B cell (primary cell): ENCODE measurements around the gene B4GALNT3.

Experiments
- CTCF ChIP-seq: fragments of 200-600 bp; IDR thresholded peaks from one replicate; pipeline ENCODE4 v1.8.0; 2022; ENCODE audit warnings: antibody characterized with exemption, mild to moderate bottlenecking
- EZH2 ChIP-seq: IDR thresholded peaks from 2 replicates; pipeline ENCODE4 v1.6.1; 2012; ENCODE audit warnings: borderline replicate concordance, low read depth, mild to moderate bottlenecking, moderate library complexity, low read length; ENCODE audit not compliant: insufficient read depth, poor library complexity, severe bottlenecking

- TF ChIP-seq CTCF (no peak), EZH2 (no peak)
These were observed 130.5 kb downstream of the B4GALNT3 start for GRCh38 chr12:590206-590750.
